Measurements from ENCODE around the gene LRRTM3. TPM values are rescaled to one million over a fixed set of nuclear protein-coding genes. Genes with fewer than 3 reads are reported as not detected.

Gene LRRTM3
- not detected in 2 replicates for total RNA-seq

GRCh38 chr10:66925896-66926715 is at the start of gene LRRTM3:
Gene LRRTM3 (plus strand): TSS chr10:66926036.

Data from bladder microvascular endothelial cell (primary cell).